ENCODE data around the gene CTNNBL1. TPM values are rescaled to one million over a fixed set of nuclear protein-coding genes. Genes with fewer than 3 reads are reported as not detected.

CTNNBL1 gene
- total and polyA plus RNA-seq, 2 donors (not counting 3 experiments of a cell fraction or from before 2014, with no cell fraction given), result 20.8 to 60.2 TPM

GRCh38 chr20:37668166-37668565 lies 25.7 kb upstream of the CTNNBL1 start:
- no peak for TF ChIP-seq JUN (IDR thresholded peaks at IDR 0.05; ENCODE audit: borderline replicate concordance, insufficient read depth, insufficient read length, low read depth)
- TF ChIP-seq, protein P1, sequence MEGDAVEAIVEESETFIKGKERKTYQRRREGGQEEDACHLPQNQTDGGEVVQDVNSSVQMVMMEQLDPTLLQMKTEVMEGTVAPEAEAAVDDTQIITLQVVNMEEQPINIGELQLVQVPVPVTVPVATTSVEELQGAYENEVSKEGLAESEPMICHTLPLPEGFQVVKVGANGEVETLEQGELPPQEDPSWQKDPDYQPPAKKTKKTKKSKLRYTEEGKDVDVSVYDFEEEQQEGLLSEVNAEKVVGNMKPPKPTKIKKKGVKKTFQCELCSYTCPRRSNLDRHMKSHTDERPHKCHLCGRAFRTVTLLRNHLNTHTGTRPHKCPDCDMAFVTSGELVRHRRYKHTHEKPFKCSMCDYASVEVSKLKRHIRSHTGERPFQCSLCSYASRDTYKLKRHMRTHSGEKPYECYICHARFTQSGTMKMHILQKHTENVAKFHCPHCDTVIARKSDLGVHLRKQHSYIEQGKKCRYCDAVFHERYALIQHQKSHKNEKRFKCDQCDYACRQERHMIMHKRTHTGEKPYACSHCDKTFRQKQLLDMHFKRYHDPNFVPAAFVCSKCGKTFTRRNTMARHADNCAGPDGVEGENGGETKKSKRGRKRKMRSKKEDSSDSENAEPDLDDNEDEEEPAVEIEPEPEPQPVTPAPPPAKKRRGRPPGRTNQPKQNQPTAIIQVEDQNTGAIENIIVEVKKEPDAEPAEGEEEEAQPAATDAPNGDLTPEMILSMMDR (IDR thresholded peaks at IDR 0.05; ENCODE audit: extremely low read depth in 1 of 2, insufficient read depth in 1 of 2, low read depth in 1 of 2, low read length in 2 of 2), result no peak
- TF ChIP-seq EZH2 (IDR thresholded peaks at IDR 0.05; ENCODE audit: borderline replicate concordance, low read depth, low read length, severe bottlenecking), result no peak
- TF ChIP-seq FOS (IDR thresholded peaks at IDR 0.05; ENCODE audit: borderline replicate concordance, insufficient read depth, low read length), result no peak
- no peak for TF ChIP-seq POLR2AphosphoS5 (IDR thresholded peaks at IDR 0.05; ENCODE audit: insufficient read depth, low read depth, low read length)
- TF ChIP-seq MAX (IDR thresholded peaks at IDR 0.05; ENCODE audit: insufficient read depth, insufficient read length), result no peak
- no peak for TF ChIP-seq POLR2A (IDR thresholded peaks at IDR 0.05; ENCODE audit: low read depth, low read length)
- no peak for TF ChIP-seq GATA2 (IDR thresholded peaks at IDR 0.05; ENCODE audit: insufficient read depth, insufficient read length, low read depth, low read length)
- no peak for TF ChIP-seq MYC (IDR thresholded peaks at IDR 0.05; ENCODE audit: low read depth, low read length)
- Histone ChIP-seq H3K4me3 (replicated peaks in 1 of 3; ENCODE audit: insufficient read depth in 1 of 3, low read depth in 1 of 3, low read length in 3 of 3) (no peak overlapping the region), H3K36me3 (ENCODE audit: control insufficient read depth in 2 of 2, extremely low read depth in 1 of 2, insufficient read depth in 2 of 2, low read length in 2 of 2) (no peaks in the 10 kb centered on the region), H2AFZ (ENCODE audit: low read depth, low read length) (no peak overlapping the region), H3K4me1 (ENCODE audit: control insufficient read depth, extremely low read depth, insufficient read depth, low read length) (no peaks in the 10 kb centered on the region), H3K9me1 (replicated peaks; ENCODE audit: control insufficient read depth, extremely low read depth, insufficient read depth, low read length) (no peaks in the 10 kb centered on the region), H3K27ac (ENCODE audit: insufficient read depth, low read depth, low read length) (no peak overlapping the region), H4K20me1 (replicated peaks; ENCODE audit: control insufficient read depth, extremely low read depth, insufficient read depth, low read length) (no peaks in the 10 kb centered on the region), H3K27me3 (ENCODE audit: control insufficient read depth in 2 of 2, insufficient read depth in 2 of 2, low read length in 2 of 2) (peaks cover 14 to 27% of the 10 kb centered on the region in 2 experiments), H3K9ac (replicated peaks; ENCODE audit: extremely low read depth, insufficient read depth, low read length) (no peak overlapping the region), H3K9me3 (replicated peaks; ENCODE audit: control insufficient read depth, insufficient read depth, low read length) (no peaks in the 10 kb centered on the region), H3K79me2 (ENCODE audit: control insufficient read depth, insufficient read depth, low read length) (no peaks in the 10 kb centered on the region), H3K4me2 (ENCODE audit: insufficient read depth, low read length) (no peak overlapping the region)
- dilution Hi-C loops (cut with MboI; ENCODE audit: extremely low pct_ligation_motif_present, low sequenced_read_pairs), result no loop called here
- FAIRE-seq, result no peak
- ChIA-PET POLR2A (no interaction called here), CTCF (no interaction called here)
- BruUV-seq (replicated peaks), result no TSS peak
- intact Hi-C loops (cut with micrococcal nuclease), result no loop called here
- no peak for DNase-seq (ENCODE audit: low read depth, low spot score)
